ENCODE data around the gene RHBDL3. TPM values are rescaled to one million over a fixed set of nuclear protein-coding genes. Genes with fewer than 3 reads are reported as not detected.
A peak's percentile ranks its signal among the peaks of the same experiment; 100 is the strongest.

Gene RHBDL3
- total and polyA plus RNA-seq, 2 donors (not counting 1 experiment from before 2014, with no cell fraction given), result not detected

GRCh38 chr17:32317353-32317752, 51.7 kb downstream of the RHBDL3 start:
- Histone ChIP-seq H3K36me3 (replicated peaks in 1 of 2; ENCODE audit: control extremely low read depth in 1 of 2, control insufficient read depth in 1 of 2, extremely low read depth in 1 of 2, insufficient read depth in 2 of 2, low read length in 1 of 2) (no peaks in the 10 kb centered on the region), H2AFZ (ENCODE audit: insufficient read depth, low read depth, low read length, poor library complexity, severe bottlenecking) (no peak overlapping the region), H4K20me1 (ENCODE audit: control insufficient read depth, insufficient read depth, low read length, poor library complexity, severe bottlenecking) (no peaks in the 10 kb centered on the region), H3K4me1 (ENCODE audit: control insufficient read depth in 2 of 2, insufficient read depth in 2 of 2, low read length in 2 of 2) (peaks cover 10 to 17% of the 10 kb centered on the region in 2 donors), H3K27me3 (replicated peaks in 1 of 4; ENCODE audit: control extremely low read depth in 1 of 4, control insufficient read depth in 3 of 4, insufficient read depth in 4 of 4, low read length in 3 of 4) (peaks cover 0 to 5% (median 0%) of the 10 kb centered on the region in 4 experiments), H3K4me3 (ENCODE audit: control extremely low read depth in 1 of 5, extremely low read depth in 1 of 5, insufficient read depth in 1 of 5, low read depth in 2 of 5, low read length in 4 of 5) (no peak overlapping the region), H3K9ac (ENCODE audit: low read length) (no peak overlapping the region), H3K9me3 (ENCODE audit: control extremely low read depth in 1 of 3, control insufficient read depth in 2 of 3, insufficient read depth in 1 of 3, low read length in 2 of 3) (no peaks in the 10 kb centered on the region), H3K4me2 (replicated peaks; ENCODE audit: low read depth, low read length, poor library complexity, severe bottlenecking) (no peak overlapping the region), H3K27ac (ENCODE audit: low read length in 2 of 2) (no peak overlapping the region), H3K79me2 (ENCODE audit: control insufficient read depth, insufficient read depth, low read length) (no peaks in the 10 kb centered on the region)
- H3K4me3 Mint-ChIP-seq, result peak overlapping the region; percentile 35
- H3K27ac Mint-ChIP-seq, result no peak overlapping the region
- DNase-seq, result no peak
- no peak for ATAC-seq (ENCODE audit: low read depth)
- POLR2A ChIA-PET, result no interaction called here
- no peaks in the 10 kb centered on the region for H3K27me3 Mint-ChIP-seq
- intact Hi-C loops (cut with micrococcal nuclease), result loop anchor here (5.0 kb wide), 1 partner anchor 310 kb away; the partner anchor contains the start of gene LRRC37B
- 98% methylated on average over 4 of the region's 4 CpGs for WGBS (ENCODE audit: insufficient coverage)
- no peaks in the 10 kb centered on the region for H3K9me3 Mint-ChIP-seq (ENCODE audit: insufficient read depth)
- H3K4me1 Mint-ChIP-seq, result peaks cover 20% of the 10 kb centered on the region
- TF ChIP-seq EZH2 (IDR thresholded peaks at IDR 0.05; ENCODE audit: borderline replicate concordance, insufficient read depth, low read depth, low read length, poor library complexity, severe bottlenecking) (no peak), CTCF (IDR thresholded peaks at IDR 0.05) (no peak)
- CTCF ChIA-PET, result interaction anchor here (1.3 to 6.9 kb wide), 3 partner anchors 22 to 114 kb away, joined by 7 to 36 read pairs (median 15); no protein-coding TSS in a partner anchor

GRCh38 chr17:32318071-32318470, 52.4 kb downstream of the RHBDL3 start:
- no peak overlapping the region for H3K4me3 ChIP-seq (ENCODE audit: control extremely low read depth in 1 of 5, extremely low read depth in 1 of 5, insufficient read depth in 1 of 5, low read depth in 2 of 5, low read length in 4 of 5)
- H3K36me3 ChIP-seq (replicated peaks in 1 of 2; ENCODE audit: control extremely low read depth in 1 of 2, control insufficient read depth in 1 of 2, extremely low read depth in 1 of 2, insufficient read depth in 2 of 2, low read length in 1 of 2), result no peaks in the 10 kb centered on the region
- ATAC-seq (ENCODE audit: low read depth), result no peak
- peaks cover 10 to 17% of the 10 kb centered on the region in 2 donors for H3K4me1 ChIP-seq (ENCODE audit: control insufficient read depth in 2 of 2, insufficient read depth in 2 of 2, low read length in 2 of 2)
- no peak overlapping the region for H3K9ac ChIP-seq (ENCODE audit: low read length)
- ChIA-PET POLR2A (interaction anchor here (1.0 kb wide), 1 partner anchor 115 kb away, joined by 3 read pairs; no protein-coding TSS in a partner anchor), CTCF (interaction anchor here (1.3 to 6.9 kb wide), 7 partner anchors 11 to 311 kb away, joined by 4 to 36 read pairs (median 8); partner anchors contain the start of gene LRRC37B)
- TF ChIP-seq EZH2 (IDR thresholded peaks at IDR 0.05; ENCODE audit: borderline replicate concordance, insufficient read depth, low read depth, low read length, poor library complexity, severe bottlenecking), result no peak
- no peak for TF ChIP-seq CTCF (IDR thresholded peaks at IDR 0.05)
- intact Hi-C loops (cut with micrococcal nuclease), result loop anchor here (2.0 to 5.0 kb wide), 2 partner anchors 33 to 311 kb away; partner anchors contain the start of genes LRRC37B and ZNF207
- no peak overlapping the region for H3K27ac ChIP-seq (ENCODE audit: low read length in 2 of 2)
- no peaks in the 10 kb centered on the region for H4K20me1 ChIP-seq (ENCODE audit: control insufficient read depth, insufficient read depth, low read length, poor library complexity, severe bottlenecking)
- Mint-ChIP-seq H3K9me3 (ENCODE audit: insufficient read depth) (no peaks in the 10 kb centered on the region), H3K27me3 (no peaks in the 10 kb centered on the region), H3K4me3 (peak overlapping the region; percentile 39), H3K27ac (no peak overlapping the region), H3K4me1 (peaks cover 20% of the 10 kb centered on the region)
- DNase-seq, result no peak
- no peak overlapping the region for H2AFZ ChIP-seq (ENCODE audit: insufficient read depth, low read depth, low read length, poor library complexity, severe bottlenecking)
- H3K4me2 ChIP-seq (replicated peaks; ENCODE audit: low read depth, low read length, poor library complexity, severe bottlenecking), result no peak overlapping the region
- no peaks in the 10 kb centered on the region for H3K9me3 ChIP-seq (ENCODE audit: control extremely low read depth in 1 of 3, control insufficient read depth in 2 of 3, insufficient read depth in 1 of 3, low read length in 2 of 3)
- no peaks in the 10 kb centered on the region for H3K79me2 ChIP-seq (ENCODE audit: control insufficient read depth, insufficient read depth, low read length)
- WGBS (ENCODE audit: insufficient coverage), result 100% methylated on average over 4 of the region's 8 CpGs
- H3K27me3 ChIP-seq (replicated peaks in 1 of 4; ENCODE audit: control extremely low read depth in 1 of 4, control insufficient read depth in 3 of 4, insufficient read depth in 4 of 4, low read length in 3 of 4), result peaks cover 0 to 5% (median 0%) of the 10 kb centered on the region in 4 experiments

Data from B cell (primary cell).